WTC11 (cell line): ENCODE results near the gene SETD7.

Experiments used
- CTCF ChIP-seq: fragments of 200-600 bp; IDR thresholded peaks from 2 replicates; pipeline ENCODE4 v1.8.0; 2022; ENCODE audit warnings: antibody characterized with exemption
- ETV6 ChIP-seq: sonication (generic); formaldehyde crosslinking; IDR thresholded peaks from 2 replicates; pipeline ENCODE4 v1.8.1; 2022; ENCODE audit warnings: mild to moderate bottlenecking, missing genetic modification reagents
- FOXJ3 ChIP-seq: sonication (generic); formaldehyde crosslinking; IDR thresholded peaks from 2 replicates; pipeline ENCODE4 v1.9.0; 2021; ENCODE audit warnings: missing genetic modification reagents, mild to moderate bottlenecking, borderline replicate concordance
- OVOL2 ChIP-seq: fragments of 250-450 bp; sonication (Bioruptor Pico); IDR thresholded peaks from 2 replicates; pipeline ENCODE4 v1.9.0; 2021; ENCODE audit warnings: mild to moderate bottlenecking, borderline replicate concordance
- PRDM15 ChIP-seq: sonication (generic); formaldehyde crosslinking; IDR thresholded peaks from 2 replicates; pipeline ENCODE4 v1.8.0; 2022; ENCODE audit warnings: missing genetic modification reagents
- TCF7 ChIP-seq: sonication (generic); formaldehyde crosslinking; IDR thresholded peaks from 2 replicates; pipeline ENCODE4 v1.8.0; 2022; ENCODE audit warnings: mild to moderate bottlenecking, low read depth, missing genetic modification reagents, moderate library complexity
- TEAD4 ChIP-seq: sonication (generic); formaldehyde crosslinking; IDR thresholded peaks from 2 replicates; pipeline ENCODE4 v1.8.0; 2022; ENCODE audit warnings: mild to moderate bottlenecking, missing genetic modification reagents

GRCh38 chr4:139506774-139507173 lies 49.2 kb downstream of the SETD7 start:
- TF ChIP-seq CTCF (no peak), TEAD4 (CRISPR knock-in tag) (no peak), PRDM15 (no peak), OVOL2 (CRISPR knock-in tag) (no peak), TCF7 (CRISPR knock-in tag) (no peak), FOXJ3 (no peak), ETV6 (CRISPR knock-in tag) (no peak)
